Activated CD4-positive, alpha-beta T cell treated with anti-CD3 and anti-CD28 coated beads for 1 hour (primary cell): ENCODE results near the gene SLCO1C1.

Experiments
- DNase-seq: peaks from one replicate; pipeline ENCODE4 v3.0.0-alpha.2; 2020

Gene SLCO1C1

DNA sequence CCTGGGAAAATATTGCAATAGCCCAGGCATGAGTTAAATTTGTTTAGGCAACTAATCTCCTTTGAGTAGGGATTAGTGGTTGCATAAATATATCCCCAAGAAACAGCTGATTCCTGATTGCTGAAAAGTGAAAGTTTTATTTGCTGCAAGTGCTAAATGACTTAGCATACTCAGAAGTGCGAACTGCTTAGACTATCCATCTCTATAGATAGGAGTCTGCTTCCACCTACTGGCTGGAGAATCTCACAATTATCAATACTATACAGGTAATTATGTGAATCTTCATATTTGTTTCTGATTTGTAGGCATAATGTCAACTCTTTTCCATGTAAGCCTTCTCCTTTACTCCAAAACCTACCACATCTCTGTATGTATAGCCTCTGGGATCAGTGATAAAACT, 103.4 kb downstream of the SLCO1C1 start:
- DNase-seq: no peak

DNA sequence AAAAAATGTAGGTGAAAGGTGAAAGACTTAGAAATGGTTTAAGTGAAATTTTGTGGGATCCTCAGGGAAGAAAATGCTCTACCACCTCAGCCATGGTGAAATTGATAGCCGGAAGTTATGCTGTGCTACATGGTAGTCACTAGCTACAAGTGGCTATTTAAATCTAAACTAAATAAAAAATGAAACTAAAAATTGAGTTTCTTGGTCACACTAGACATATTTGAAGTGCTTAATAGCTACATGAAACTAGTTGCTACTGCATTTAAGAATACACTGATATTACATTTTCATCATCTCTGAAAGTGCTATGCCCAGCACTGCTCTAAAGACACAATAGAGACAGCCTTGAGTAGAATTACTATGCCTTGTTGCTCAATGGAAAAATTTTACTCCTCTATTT, 105.0 kb downstream of the SLCO1C1 start:
- no peak for DNase-seq

DNA sequence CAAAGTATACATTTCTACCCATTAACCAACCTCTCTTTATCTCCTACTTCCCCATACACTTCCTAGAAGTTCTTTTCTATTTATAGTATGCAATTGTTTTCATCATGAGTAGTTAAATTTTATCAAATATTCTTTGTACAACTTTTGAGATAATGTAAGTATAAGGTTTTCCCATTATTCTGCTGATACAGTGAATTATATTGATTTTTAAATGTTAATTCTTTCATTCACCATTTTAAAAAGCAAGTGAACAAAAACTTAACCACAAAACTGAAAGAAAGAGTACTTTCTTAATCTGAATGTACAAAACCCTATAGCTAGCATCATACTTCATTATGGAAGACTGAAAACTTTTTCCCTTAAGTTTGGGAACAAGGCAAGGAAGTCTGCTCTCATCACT, 105.9 kb downstream of the SLCO1C1 start:
- DNase-seq: no peak
